Neutrophil (primary cell): ENCODE data around the gene NR1I3.

ENCODE experiments used
- H3K27ac ChIP-seq: fragments of 200-600 bp; sonication (generic); 2 replicates; pipeline ENCODE4 v1.5.1; 2016; ENCODE audit warnings: mild to moderate bottlenecking, moderate library complexity
- H3K27me3 ChIP-seq: fragments of 200-600 bp; sonication (generic); 2 replicates; pipeline ENCODE4 v1.6.0; 2016; ENCODE audit warnings: mild to moderate bottlenecking
- H3K36me3 ChIP-seq: fragments of 200-600 bp; sonication (generic); 2 replicates; pipeline ENCODE4 v1.5.1; 2017
- H3K4me1 ChIP-seq, 2 experiments: fragments of 200-600 bp in 1 of 2; sonication (generic) in 1 of 2; 1 replicate in 1 of 2; 2 replicates in 1 of 2; pipeline versions ENCODE4 v1.5.1 to v1.6.1; 2013 to 2016; ENCODE audit warnings: low read depth in 1 of 2, low read length in 1 of 2, mild to moderate bottlenecking in 1 of 2, moderate library complexity in 1 of 2; ENCODE audit not compliant: control insufficient read depth in 1 of 2, insufficient read depth in 1 of 2
- H3K4me3 ChIP-seq, 2 experiments: fragments of 200-600 bp in 1 of 2; sonication (generic) in 1 of 2; 1 replicate in 1 of 2; 2 replicates in 1 of 2; pipeline ENCODE4 v1.5.1; 2013 to 2016; ENCODE audit warnings: low read depth in 1 of 2, low read length in 1 of 2, mild to moderate bottlenecking in 1 of 2, moderate library complexity in 1 of 2
- H3K9me3 ChIP-seq: fragments of 200-600 bp; sonication (generic); 2 replicates; pipeline ENCODE4 v1.5.1; 2016
- TF ChIP-seq, protein P1 (sequence below): fragments of 200-600 bp; sonication (generic); IDR thresholded peaks from 2 replicates; pipeline ENCODE4 v1.5.1; 2016; ENCODE audit warnings: antibody characterized with exemption

NR1I3 gene

DNA sequence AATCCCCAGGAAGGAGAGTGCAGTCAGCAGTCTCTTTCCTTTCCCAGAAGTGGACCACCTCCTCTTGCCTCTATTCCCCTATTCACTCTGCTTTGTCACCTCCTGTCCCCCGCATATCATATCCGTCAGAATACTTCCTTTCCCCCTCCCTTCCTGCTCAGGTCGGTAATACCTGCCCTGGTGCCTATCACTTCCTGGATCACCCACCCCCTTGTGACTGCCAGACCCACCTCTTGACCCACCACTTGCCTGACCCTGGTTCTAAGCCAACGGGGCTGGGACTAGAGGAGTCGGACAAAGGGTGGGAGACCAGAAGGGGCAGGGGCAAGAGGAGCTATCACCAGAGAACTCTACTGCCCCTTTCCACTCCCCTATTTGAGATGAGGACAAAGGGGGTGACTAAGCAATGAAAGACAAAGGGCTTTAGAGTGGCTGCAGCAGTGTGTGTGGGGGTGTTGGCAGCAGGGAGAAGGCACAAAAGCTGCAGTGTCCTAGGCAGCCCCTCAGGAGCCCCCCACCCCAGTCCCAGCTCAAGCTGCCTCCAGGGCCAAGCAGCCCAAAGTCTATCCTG is 37.5 kb downstream of the NR1I3 start:
- TF ChIP-seq, protein P1, sequence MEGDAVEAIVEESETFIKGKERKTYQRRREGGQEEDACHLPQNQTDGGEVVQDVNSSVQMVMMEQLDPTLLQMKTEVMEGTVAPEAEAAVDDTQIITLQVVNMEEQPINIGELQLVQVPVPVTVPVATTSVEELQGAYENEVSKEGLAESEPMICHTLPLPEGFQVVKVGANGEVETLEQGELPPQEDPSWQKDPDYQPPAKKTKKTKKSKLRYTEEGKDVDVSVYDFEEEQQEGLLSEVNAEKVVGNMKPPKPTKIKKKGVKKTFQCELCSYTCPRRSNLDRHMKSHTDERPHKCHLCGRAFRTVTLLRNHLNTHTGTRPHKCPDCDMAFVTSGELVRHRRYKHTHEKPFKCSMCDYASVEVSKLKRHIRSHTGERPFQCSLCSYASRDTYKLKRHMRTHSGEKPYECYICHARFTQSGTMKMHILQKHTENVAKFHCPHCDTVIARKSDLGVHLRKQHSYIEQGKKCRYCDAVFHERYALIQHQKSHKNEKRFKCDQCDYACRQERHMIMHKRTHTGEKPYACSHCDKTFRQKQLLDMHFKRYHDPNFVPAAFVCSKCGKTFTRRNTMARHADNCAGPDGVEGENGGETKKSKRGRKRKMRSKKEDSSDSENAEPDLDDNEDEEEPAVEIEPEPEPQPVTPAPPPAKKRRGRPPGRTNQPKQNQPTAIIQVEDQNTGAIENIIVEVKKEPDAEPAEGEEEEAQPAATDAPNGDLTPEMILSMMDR = no peak
- Histone ChIP-seq H3K27ac (peak overlapping the region; percentile 92), H3K4me1 (peaks cover 19 to 24% of the 10 kb centered on the region in 2 experiments), H3K27me3 (no peaks in the 10 kb centered on the region), H3K9me3 (no peaks in the 10 kb centered on the region), H3K36me3 (peaks cover 6% of the 10 kb centered on the region), H3K4me3 (no peak overlapping the region)

DNA sequence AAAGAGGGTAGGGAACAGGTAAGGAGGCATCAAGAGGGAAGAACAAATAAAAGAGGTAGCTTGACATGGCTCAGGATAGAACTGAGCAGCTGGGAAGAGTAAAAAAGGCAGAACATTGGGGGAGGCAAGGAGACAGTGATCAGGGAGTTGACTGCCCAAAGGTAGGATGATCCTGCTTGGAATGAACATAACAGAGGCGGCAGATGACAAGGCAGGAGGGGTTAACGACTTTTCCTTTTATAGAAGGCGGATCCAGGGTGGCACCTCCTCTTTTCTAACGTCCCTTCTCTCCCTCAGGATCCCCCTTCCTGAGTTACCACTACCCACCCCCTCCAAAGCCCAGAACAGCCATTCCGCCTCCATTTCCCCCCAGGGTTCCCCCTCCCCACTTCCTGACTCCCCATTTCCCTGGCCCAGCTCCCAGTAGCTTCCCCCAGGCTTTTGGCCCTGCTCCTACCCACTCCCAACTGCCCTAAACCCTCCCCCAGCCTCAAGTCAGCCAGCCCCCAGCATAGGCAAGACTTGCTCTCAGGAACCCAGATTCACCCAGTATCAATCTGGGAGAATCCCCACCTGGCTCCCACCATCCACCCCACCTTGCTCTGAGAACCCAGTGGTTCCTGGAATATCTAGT is 38.4 kb downstream of the NR1I3 start:
- Histone ChIP-seq H3K4me3 (no peak overlapping the region), H3K27me3 (no peaks in the 10 kb centered on the region), H3K4me1 (peaks cover 19 to 24% of the 10 kb centered on the region in 2 experiments), H3K27ac (no peak overlapping the region), H3K36me3 (peaks cover 4% of the 10 kb centered on the region), H3K9me3 (no peaks in the 10 kb centered on the region)
- TF ChIP-seq, protein P1 = no peak

DNA sequence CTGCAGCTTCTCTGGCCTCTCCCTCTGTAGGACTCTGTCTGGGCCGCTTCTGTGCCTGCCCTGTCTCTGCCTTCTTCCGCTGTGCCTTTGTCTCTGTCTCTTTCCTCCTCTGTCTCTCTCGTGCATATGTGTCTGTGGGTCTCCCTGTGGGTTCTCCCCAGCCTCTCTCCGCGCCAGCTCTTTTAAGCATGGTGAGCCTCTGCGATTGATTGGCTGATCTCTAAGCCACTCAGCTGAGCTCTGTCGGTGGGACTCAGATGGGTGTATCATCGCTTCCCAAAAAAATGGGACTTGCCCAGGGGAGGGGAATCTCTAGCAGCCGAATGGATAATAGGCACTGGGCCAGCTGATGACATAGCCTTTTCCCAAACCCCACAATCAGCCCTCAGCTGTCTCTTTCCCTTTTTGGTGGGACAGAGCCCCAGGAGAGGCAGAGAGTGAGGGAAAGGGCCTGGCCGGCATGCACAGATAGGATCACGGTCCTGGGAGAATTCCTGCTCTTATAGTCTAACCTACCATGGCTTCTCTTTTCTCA is 39.0 kb downstream of the NR1I3 start, which contains the start of gene ADAMTS4:
Gene ADAMTS4 (minus strand): TSS at position 158 of the 535 bp plus-strand sequence. CDS start 427 bp downstream, outside the sequence.
- peaks cover 19 to 24% of the 10 kb centered on the region in 2 experiments for H3K4me1 ChIP-seq
- no peak within 1 kb of the TSS for H3K4me3 ChIP-seq
- no peak within 1 kb of the TSS for H3K27ac ChIP-seq
- H3K27me3 ChIP-seq = no peaks in the 10 kb centered on the region
- H3K36me3 ChIP-seq = no peaks in the 10 kb centered on the region
- TF ChIP-seq, protein P1 = no peak
- no peaks in the 10 kb centered on the region for H3K9me3 ChIP-seq

DNA sequence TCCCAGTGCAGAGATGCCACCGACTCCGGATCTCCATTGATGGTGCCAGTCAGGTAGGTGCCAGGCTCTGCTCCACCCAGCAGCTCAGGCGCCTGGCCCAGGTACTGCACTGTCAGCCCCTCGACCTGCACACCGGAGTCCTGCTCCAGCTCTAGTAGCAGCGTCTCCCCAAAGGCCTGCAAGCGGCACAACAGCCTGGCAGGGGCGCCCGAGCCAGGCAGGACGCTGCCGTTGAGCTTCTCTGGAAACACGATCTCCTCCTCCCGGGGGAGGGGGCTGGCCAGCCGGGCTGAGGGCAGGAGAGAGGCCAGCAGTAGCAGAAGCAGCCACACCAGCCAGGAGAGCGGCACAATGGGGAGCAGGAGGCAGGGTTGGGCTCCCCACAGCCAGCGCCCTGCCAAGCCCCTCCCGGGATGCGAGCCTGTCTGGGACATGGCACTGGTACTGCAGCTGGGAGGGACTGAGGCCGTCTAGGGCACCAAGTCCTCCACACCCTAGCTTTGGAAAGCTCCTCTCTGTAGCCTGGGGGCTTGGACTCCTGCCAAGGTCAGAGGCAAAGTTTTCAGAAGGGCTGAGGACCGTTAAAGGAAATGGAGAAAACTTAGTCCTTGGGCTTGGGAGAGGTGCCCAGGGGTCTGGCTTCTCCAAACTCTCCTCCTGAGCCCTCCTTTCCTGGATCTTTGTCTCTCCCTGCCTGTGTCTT is 39.7 kb downstream of the NR1I3 start:
- Histone ChIP-seq H3K36me3 (no peaks in the 10 kb centered on the region), H3K4me1 (peaks cover 19 to 23% of the 10 kb centered on the region in 2 experiments), H3K4me3 (no peak overlapping the region), H3K27ac (no peak overlapping the region), H3K9me3 (no peaks in the 10 kb centered on the region), H3K27me3 (no peaks in the 10 kb centered on the region)
- TF ChIP-seq, protein P1 = no peak

DNA sequence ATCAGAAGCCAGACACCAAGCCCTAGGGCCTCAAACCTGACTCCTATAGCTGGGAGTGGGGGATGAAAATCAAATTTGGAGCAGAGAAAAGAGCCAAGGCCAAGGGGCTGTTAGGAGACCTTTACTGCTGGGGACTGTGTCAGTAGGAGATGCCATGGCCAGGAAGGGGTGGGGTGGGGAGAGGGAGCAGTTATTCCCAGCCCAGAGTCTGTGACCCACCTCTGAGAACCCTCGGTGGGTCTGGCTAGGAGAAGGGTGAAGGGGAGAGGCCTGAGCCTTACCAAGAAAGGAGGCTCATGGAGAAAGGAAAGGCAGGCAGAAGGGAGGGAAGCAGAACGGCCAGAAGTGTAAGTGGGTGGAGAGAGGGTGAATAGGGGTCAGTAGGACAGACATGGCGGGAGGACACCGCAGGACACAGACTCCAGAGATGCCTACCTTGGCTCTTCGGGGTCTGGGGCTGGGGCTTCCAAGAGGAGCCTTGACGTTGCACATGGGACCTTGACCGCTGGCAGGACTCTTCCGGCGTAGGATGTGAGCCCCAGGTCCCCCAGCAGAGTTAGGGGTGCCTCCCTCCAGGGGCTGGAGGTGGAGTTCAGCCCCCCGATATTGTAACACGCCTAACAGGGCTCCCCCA is 40.3 kb downstream of the NR1I3 start:
- H3K27me3 ChIP-seq = no peaks in the 10 kb centered on the region
- peaks cover 14 to 17% of the 10 kb centered on the region in 2 experiments for H3K4me1 ChIP-seq
- H3K36me3 ChIP-seq = no peaks in the 10 kb centered on the region
- H3K27ac ChIP-seq = no peak overlapping the region
- no peaks in the 10 kb centered on the region for H3K9me3 ChIP-seq
- TF ChIP-seq, protein P1 = no peak
- no peak overlapping the region for H3K4me3 ChIP-seq
